HCT116 (cell line): ENCODE measurements around the gene RNF8. TPM values are rescaled to one million over a fixed set of nuclear protein-coding genes. Genes with fewer than 3 reads are reported as not detected.

Source experiments
- ATAC-seq: fragments of 200-7000 bp; cut with Tn5 transposase; 2 replicates; pipeline ENCODE4 v1.9.1; 2020; ENCODE audit warnings: mild to moderate bottlenecking, moderate library complexity
- BruUV-seq: library from RNA; stranded (reverse); fragments of 400-500 nt; replicated peaks from 2 replicates; lab custom pipeline; 2021; lab: Mats Ljungman, UMichigan
- CTCF ChIA-PET: fragments of 300-600 bp; sonication (Branson Sonifier 250); formaldehyde crosslinking; loops from one replicate; lab custom pipeline; 2021; ENCODE audit warnings: antibody characterized with exemption; lab: Charles Lee
- POLR2A ChIA-PET: fragments of 300-600, 350-600 bp; sonication (Branson Sonifier 250); formaldehyde crosslinking; loops from one replicate; lab custom pipeline; 2021; ENCODE audit warnings: antibody characterized with exemption; lab: Charles Lee
- RAD21 ChIA-PET, 2 experiments: fragments of 300-600 bp; sonication (Branson Sonifier 250); formaldehyde crosslinking; loops; one replicate each; lab custom pipeline; 2023; ENCODE audit warnings: low total read pairs in 2 of 2; ENCODE audit not compliant: uncharacterized antibody in 2 of 2, unreplicated experiment in 2 of 2, low non-redundant PET in 1 of 2; lab: Charles Lee
- DNase-seq: peaks from one replicate; pipeline ENCODE4 v3.0.0-alpha.2; 2010; ENCODE audit warnings: low read depth, low spot score
- H2AFZ ChIP-seq: fragments of 200-600 bp; shearing (Covaris generic), sonication (generic); 2 replicates; pipeline ENCODE4 v1.6.1; 2017; ENCODE audit warnings: low read depth, mixed run types, mixed read lengths, antibody characterized with exemption, low read length; ENCODE audit not compliant: poor library complexity, severe bottlenecking
- H3K27ac ChIP-seq: 2 replicates; pipeline ENCODE4 v1.5.1; 2012; ENCODE audit warnings: low read depth, low read length
- H3K27me3 ChIP-seq: fragments of 200-600 bp; sonication (generic); 2 replicates; pipeline ENCODE4 v1.6.1; 2016; ENCODE audit warnings: mixed run types, low read length, mixed read lengths; ENCODE audit not compliant: insufficient read depth
- H3K36me3 ChIP-seq, 2 experiments: fragments of 200-500 bp in 1 of 2; fragments of 200-600 bp in 1 of 2; sonication (Bioruptor generic) in 1 of 2; sonication (generic) in 1 of 2; 2 replicates each; pipeline versions ENCODE4 v1.5.1 to v1.6.1; 2014 to 2016; ENCODE audit warnings: low read length in 2 of 2, inconsistent platforms in 1 of 2, mixed read lengths in 1 of 2, mixed run types in 1 of 2; ENCODE audit not compliant: insufficient read depth in 2 of 2, control insufficient read depth in 1 of 2
- H3K4me1 ChIP-seq, 2 experiments: fragments of 200-600 bp in 1 of 2; sonication (generic) in 1 of 2; 2 replicates each; pipeline versions ENCODE4 v1.5.1 to v1.6.1; 2012 to 2017; ENCODE audit warnings: low read length in 2 of 2, inconsistent platforms in 1 of 2, mild to moderate bottlenecking in 1 of 2, mixed read lengths in 1 of 2, mixed run types in 1 of 2, moderate library complexity in 1 of 2; ENCODE audit not compliant: insufficient read depth in 2 of 2, control insufficient read depth in 1 of 2
- H3K4me2 ChIP-seq: fragments of 200-600 bp; sonication (generic); 2 replicates; pipeline ENCODE4 v1.6.1; 2017; ENCODE audit warnings: mixed run types, low read length, mixed read lengths
- H3K4me3 ChIP-seq, 2 experiments: fragments of 200-600 bp in 1 of 2; sonication (generic) in 1 of 2; replicated peaks in 1 of 2; 2 replicates each; pipeline ENCODE4 v1.5.1; 2011 to 2016; ENCODE audit warnings: low read length in 2 of 2, control low read depth in 1 of 2, low read depth in 1 of 2, mild to moderate bottlenecking in 1 of 2, mixed read lengths in 1 of 2, mixed run types in 1 of 2
- H3K79me2 ChIP-seq: fragments of 200-600 bp; sonication (generic); 2 replicates; pipeline ENCODE4 v1.6.1; 2017; ENCODE audit warnings: mild to moderate bottlenecking, mixed run types, low read length, moderate library complexity, mixed read lengths; ENCODE audit not compliant: insufficient read depth
- H3K9ac ChIP-seq: fragments of 200-600 bp; sonication (generic); 2 replicates; pipeline ENCODE4 v1.6.1; 2016; ENCODE audit warnings: low read length, mixed read lengths
- H3K9me2 ChIP-seq: fragments of 200-600 bp; sonication (generic), shearing (Covaris generic); 2 replicates; pipeline ENCODE4 v1.6.1; 2017; ENCODE audit warnings: mixed run types, mild to moderate bottlenecking, moderate library complexity; ENCODE audit not compliant: insufficient read depth
- H3K9me3 ChIP-seq, 2 experiments: fragments of 200-500 bp in 1 of 2; fragments of 200-600 bp in 1 of 2; sonication (Bioruptor generic) in 1 of 2; sonication (generic) in 1 of 2; 2 replicates each; pipeline ENCODE4 v1.6.1; 2014 to 2017; ENCODE audit warnings: low read length in 2 of 2, mixed read lengths in 2 of 2, inconsistent platforms in 1 of 2, low read depth in 1 of 2, mild to moderate bottlenecking in 1 of 2, mixed run types in 1 of 2, moderate library complexity in 1 of 2; ENCODE audit not compliant: control insufficient read depth in 1 of 2, insufficient read depth in 1 of 2
- H4K20me1 ChIP-seq: fragments of 200-600 bp; sonication (generic), shearing (Covaris generic); 2 replicates; pipeline ENCODE4 v1.6.1; 2017; ENCODE audit warnings: mixed run types, mild to moderate bottlenecking, moderate library complexity; ENCODE audit not compliant: insufficient read depth
- CBX3 ChIP-seq: IDR thresholded peaks from 2 replicates; pipeline ENCODE4 v1.6.1; 2012; ENCODE audit warnings: low read depth
- EZH2phosphoT487 ChIP-seq: fragments of 200-600 bp; IDR thresholded peaks from 2 replicates; pipeline ENCODE4 v1.6.1; 2018; ENCODE audit warnings: antibody characterized with exemption, borderline replicate concordance
- FOSL1 ChIP-seq: IDR thresholded peaks from 2 replicates; pipeline ENCODE4 v1.6.1; 2012; ENCODE audit warnings: low read depth
- POLR2AphosphoS5 ChIP-seq: IDR thresholded peaks from 2 replicates; pipeline ENCODE4 v1.6.1; 2011; ENCODE audit warnings: mild to moderate bottlenecking, low read depth, low read length, moderate library complexity
- RAD21 ChIP-seq: IDR thresholded peaks from 2 replicates; pipeline ENCODE4 v1.6.1; 2012; ENCODE audit warnings: low read depth, mild to moderate bottlenecking
- SP1 ChIP-seq: IDR thresholded peaks from 2 replicates; pipeline ENCODE4 v1.6.1; 2012; ENCODE audit warnings: low read depth
- SRF ChIP-seq: IDR thresholded peaks from 2 replicates; pipeline ENCODE4 v1.6.1; 2012; ENCODE audit warnings: low read depth
- YY1 ChIP-seq: IDR thresholded peaks from 2 replicates; pipeline ENCODE4 v1.6.1; 2011; ENCODE audit warnings: low read length, low read depth, moderate library complexity, mild to moderate bottlenecking; ENCODE audit not compliant: insufficient replicate concordance; ENCODE audit errors: extremely low read depth
- ZFX ChIP-seq: fragments of 450-650 bp; IDR thresholded peaks from 2 replicates; pipeline ENCODE4 v1.6.1; 2017
- intact Hi-C: fragments of 100-400 bp; cut with micrococcal nuclease; formaldehyde crosslinking; loops from 2 replicates; pipeline ENCODE4 v1.10.0; 2022
- total RNA-seq: library from RNA; stranded (reverse); gene quantifications from one replicate; pipeline ENCODE4 v1.2.1, GENCODE V29; 2021; ENCODE audit not compliant: unreplicated experiment
- TF ChIP-seq, protein P1 (sequence below): IDR thresholded peaks from 2 replicates; pipeline ENCODE4 v1.6.1; 2012
- TF ChIP-seq, protein P2 (sequence below): IDR thresholded peaks from 2 replicates; pipeline ENCODE4 v1.6.1; 2012; ENCODE audit warnings: low read depth

The RNF8 gene
- total RNA-seq, 1 experiment from 2014 or later: 28.0 TPM

DNA sequence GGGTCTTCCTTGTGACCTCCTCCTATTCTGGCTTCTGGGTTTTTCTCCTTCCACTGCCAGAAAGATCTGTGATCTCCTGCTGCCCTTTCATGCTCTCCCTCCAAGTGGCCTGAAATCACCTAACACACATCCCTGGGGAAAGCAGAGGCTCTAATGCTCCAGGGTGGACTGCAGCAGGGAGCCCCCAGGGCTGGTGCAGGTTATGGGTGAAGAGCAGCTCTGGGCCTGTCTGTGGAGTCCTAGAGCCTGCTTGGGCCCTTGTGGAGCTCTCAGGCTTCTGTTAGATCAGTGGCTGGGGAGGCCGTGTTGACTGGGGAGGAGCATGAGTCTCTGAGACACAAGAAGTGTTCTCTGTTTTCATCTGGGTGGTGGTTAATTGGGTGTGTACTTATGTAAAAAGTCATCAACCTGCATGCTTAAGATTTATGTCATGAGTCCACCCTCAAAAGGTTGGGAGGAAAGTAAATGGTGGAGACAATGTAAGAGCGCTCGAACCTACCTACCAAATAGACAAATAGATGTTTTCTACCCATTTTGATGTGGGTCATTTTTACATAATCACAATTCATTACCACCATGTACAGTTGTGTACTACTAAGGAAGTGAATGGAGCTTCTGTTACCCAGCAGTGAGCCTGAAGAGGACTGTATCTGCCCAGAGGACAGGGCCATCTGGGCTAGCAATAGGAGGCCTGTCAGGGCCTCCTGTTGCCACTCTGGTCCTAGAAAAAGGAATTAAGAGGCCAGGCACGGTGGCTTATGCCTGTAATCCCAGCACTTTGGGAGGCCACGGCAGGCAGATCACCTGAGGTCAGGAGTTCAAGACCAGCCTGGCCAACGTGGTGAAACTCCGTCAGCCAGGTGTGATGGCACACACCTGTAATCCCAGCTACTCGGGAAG, 32.0 kb upstream of the RNF8 start:
- no peak for ATAC-seq
- RAD21 ChIA-PET: no interaction called here
- intact Hi-C loops: loop anchor here (10.0 kb wide), 1 partner anchor 373 kb away; the partner anchor contains the start of gene MDGA1
- Histone ChIP-seq H3K36me3 (peaks cover 12 to 16% of the 10 kb centered on the region in 2 experiments; a peak in 3 of 4 replicates), H3K9me2 (no peaks in the 10 kb centered on the region), H3K27me3 (no peaks in the 10 kb centered on the region), H3K9me3 (no peaks in the 10 kb centered on the region), H3K4me1 (peaks cover 0 to 22% of the 10 kb centered on the region in 2 experiments; a peak in 2 of 4 replicates), H2AFZ (no peak overlapping the region), H3K79me2 (no peaks in the 10 kb centered on the region)
- CTCF ChIA-PET: no interaction called here
- DNase-seq: no peak
- no TSS peak for BruUV-seq
- POLR2A ChIA-PET: no interaction called here
- TF ChIP-seq, protein P1, sequence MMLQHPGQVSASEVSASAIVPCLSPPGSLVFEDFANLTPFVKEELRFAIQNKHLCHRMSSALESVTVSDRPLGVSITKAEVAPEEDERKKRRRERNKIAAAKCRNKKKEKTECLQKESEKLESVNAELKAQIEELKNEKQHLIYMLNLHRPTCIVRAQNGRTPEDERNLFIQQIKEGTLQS: no peak
- no peak for TF ChIP-seq ZFX
- TF ChIP-seq, all 23 proteins: peak for 0
- Histone ChIP-seq H3K4me2 (no peak overlapping the region), H3K9ac (no peak overlapping the region), H3K27ac (no peak overlapping the region), H3K4me3 (no peak overlapping the region), H4K20me1 (no peaks in the 10 kb centered on the region)

DNA sequence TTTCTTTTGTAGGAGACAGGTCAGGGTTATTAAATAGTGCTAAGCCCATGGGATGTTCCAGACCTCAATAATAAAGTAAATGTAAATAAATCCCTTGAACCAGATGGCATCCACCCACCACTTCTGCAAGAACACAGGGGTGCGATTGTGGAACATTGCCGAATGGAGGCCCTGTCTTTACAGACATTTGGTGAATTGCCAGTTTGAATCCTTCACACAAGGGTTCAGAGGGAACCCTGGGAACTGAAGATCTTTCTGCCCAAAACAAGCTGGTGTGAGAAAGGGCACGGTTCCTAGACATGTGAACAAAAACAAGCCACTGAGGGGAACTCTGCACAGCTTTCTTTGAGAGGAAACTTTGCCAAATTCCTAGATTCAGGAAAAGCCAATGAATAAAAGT, 30.2 kb upstream of the RNF8 start:
- no peak overlapping the region for H2AFZ ChIP-seq
- H3K36me3 ChIP-seq: peaks cover 2 to 8% of the 10 kb centered on the region in 2 experiments; a peak in 1 of 4 replicates
- H3K27me3 ChIP-seq: no peaks in the 10 kb centered on the region
- no peak overlapping the region for H3K27ac ChIP-seq
- POLR2A ChIA-PET: no interaction called here
- BruUV-seq: no TSS peak
- no peak for DNase-seq
- no peaks in the 10 kb centered on the region for H4K20me1 ChIP-seq
- H3K4me2 ChIP-seq: peak overlapping the region; percentile 23
- H3K4me3 ChIP-seq: no peak overlapping the region
- H3K9me2 ChIP-seq: no peaks in the 10 kb centered on the region
- CTCF ChIA-PET: interaction anchor here (0.6 to 1.7 kb wide), 3 partner anchors 9 to 64 kb away, joined by 3 to 12 read pairs (median 4); no protein-coding TSS in a partner anchor
- H3K9ac ChIP-seq: no peak overlapping the region
- RAD21 ChIA-PET: no interaction called here
- H3K79me2 ChIP-seq: no peaks in the 10 kb centered on the region
- no peaks in the 10 kb centered on the region for H3K9me3 ChIP-seq
- intact Hi-C loops: loop anchor here (10.0 kb wide), 1 partner anchor 371 kb away; the partner anchor contains the start of gene MDGA1
- peaks cover 0 to 22% of the 10 kb centered on the region in 2 experiments; a peak in 2 of 4 replicates for H3K4me1 ChIP-seq
- ATAC-seq: no peak
- TF ChIP-seq SRF: no peak
- no peak for TF ChIP-seq CBX3
- no peak for TF ChIP-seq ZFX
- TF ChIP-seq, protein P1: no peak
- no peak for TF ChIP-seq RAD21
- TF ChIP-seq, protein P2, sequence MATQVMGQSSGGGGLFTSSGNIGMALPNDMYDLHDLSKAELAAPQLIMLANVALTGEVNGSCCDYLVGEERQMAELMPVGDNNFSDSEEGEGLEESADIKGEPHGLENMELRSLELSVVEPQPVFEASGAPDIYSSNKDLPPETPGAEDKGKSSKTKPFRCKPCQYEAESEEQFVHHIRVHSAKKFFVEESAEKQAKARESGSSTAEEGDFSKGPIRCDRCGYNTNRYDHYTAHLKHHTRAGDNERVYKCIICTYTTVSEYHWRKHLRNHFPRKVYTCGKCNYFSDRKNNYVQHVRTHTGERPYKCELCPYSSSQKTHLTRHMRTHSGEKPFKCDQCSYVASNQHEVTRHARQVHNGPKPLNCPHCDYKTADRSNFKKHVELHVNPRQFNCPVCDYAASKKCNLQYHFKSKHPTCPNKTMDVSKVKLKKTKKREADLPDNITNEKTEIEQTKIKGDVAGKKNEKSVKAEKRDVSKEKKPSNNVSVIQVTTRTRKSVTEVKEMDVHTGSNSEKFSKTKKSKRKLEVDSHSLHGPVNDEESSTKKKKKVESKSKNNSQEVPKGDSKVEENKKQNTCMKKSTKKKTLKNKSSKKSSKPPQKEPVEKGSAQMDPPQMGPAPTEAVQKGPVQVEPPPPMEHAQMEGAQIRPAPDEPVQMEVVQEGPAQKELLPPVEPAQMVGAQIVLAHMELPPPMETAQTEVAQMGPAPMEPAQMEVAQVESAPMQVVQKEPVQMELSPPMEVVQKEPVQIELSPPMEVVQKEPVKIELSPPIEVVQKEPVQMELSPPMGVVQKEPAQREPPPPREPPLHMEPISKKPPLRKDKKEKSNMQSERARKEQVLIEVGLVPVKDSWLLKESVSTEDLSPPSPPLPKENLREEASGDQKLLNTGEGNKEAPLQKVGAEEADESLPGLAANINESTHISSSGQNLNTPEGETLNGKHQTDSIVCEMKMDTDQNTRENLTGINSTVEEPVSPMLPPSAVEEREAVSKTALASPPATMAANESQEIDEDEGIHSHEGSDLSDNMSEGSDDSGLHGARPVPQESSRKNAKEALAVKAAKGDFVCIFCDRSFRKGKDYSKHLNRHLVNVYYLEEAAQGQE: no peak
- TF ChIP-seq SP1: no peak
- TF ChIP-seq EZH2phosphoT487: no peak
- TF ChIP-seq POLR2AphosphoS5: no peak
- TF ChIP-seq FOSL1: no peak
- TF ChIP-seq YY1: no peak
